ENCODE data around the gene OPTC.
A peak's percentile ranks its signal among the peaks of the same experiment; 100 is the strongest.

Gene OPTC

GRCh38 chr1:203492082-203492747, 1.7 kb upstream of the OPTC start:
- no peak for DNase-seq (ENCODE audit: low spot score)

- DNase-seq (ENCODE audit: low spot score): no peak
These were observed 1.2 kb upstream of the OPTC start for GRCh38 chr1:203492748-203493130.

GRCh38 chr1:203495845-203496244, 1.9 kb downstream of the OPTC start:
- DNase-seq (ENCODE audit: low spot score): no peak

GRCh38 chr1:203497269-203497777, 3.4 kb downstream of the OPTC start:
- DNase-seq (ENCODE audit: low spot score): no peak

GRCh38 chr1:203499643-203500278, 5.8 kb downstream of the OPTC start:
- DNase-seq (ENCODE audit: low spot score): no peak

GRCh38 chr1:203500279-203500678, 6.3 kb downstream of the OPTC start:
- DNase-seq (ENCODE audit: low spot score): no peak

GRCh38 chr1:203503836-203504235, 9.9 kb downstream of the OPTC start:
- DNase-seq (ENCODE audit: low spot score): no peak

- DNase-seq (ENCODE audit: low spot score): peak; percentile 78
These were observed 10.7 kb downstream of the OPTC start for GRCh38 chr1:203504400-203505250.

- DNase-seq (ENCODE audit: low spot score): no peak
These were observed 11.7 kb downstream of the OPTC start for GRCh38 chr1:203505526-203506204.

GRCh38 chr1:203506858-203507626, 13.1 kb downstream of the OPTC start:
- DNase-seq (ENCODE audit: low spot score): no peak

GRCh38 chr1:203507759-203508158, 13.8 kb downstream of the OPTC start:
- no peak for DNase-seq (ENCODE audit: low spot score)

GRCh38 chr1:203508463-203509073, 14.6 kb downstream of the OPTC start:
- no peak for DNase-seq (ENCODE audit: low spot score)

GRCh38 chr1:203509135-203509534, 15.2 kb downstream of the OPTC start:
- no peak for DNase-seq (ENCODE audit: low spot score)

GRCh38 chr1:203511513-203511912, 17.6 kb downstream of the OPTC start:
- DNase-seq (ENCODE audit: low spot score): no peak

GRCh38 chr1:203511930-203512329, 18.0 kb downstream of the OPTC start:
- no peak for DNase-seq (ENCODE audit: low spot score)

- DNase-seq (ENCODE audit: low spot score): no peak
These were observed 18.5 kb downstream of the OPTC start for GRCh38 chr1:203512517-203512847.

- no peak for DNase-seq (ENCODE audit: low spot score)
These were observed 19.1 kb downstream of the OPTC start for GRCh38 chr1:203512848-203513584.

GRCh38 chr1:203513585-203514031, 19.7 kb downstream of the OPTC start:
- no peak for DNase-seq (ENCODE audit: low spot score)

GRCh38 chr1:203516184-203516583, 22.2 kb downstream of the OPTC start:
- no peak for DNase-seq (ENCODE audit: low spot score)

- DNase-seq (ENCODE audit: low spot score): no peak
These were observed 23.0 kb downstream of the OPTC start for GRCh38 chr1:203516906-203517305.
